Measurements from ENCODE around the gene HRCT1. TPM values are rescaled to one million over a fixed set of nuclear protein-coding genes. Genes with fewer than 3 reads are reported as not detected.
"Not testable (repeated sequence)": the region's sequence is repeated elsewhere in the genome, so short reads cannot be mapped to it uniquely, and the experiment has no call there.

Gene HRCT1
- total RNA-seq, 6 experiments from 2014 or later: 0.40 to 1.4 (median 0.98) TPM

- H3K4me3 ChIP-seq: no peak overlapping the region
- H3K27ac ChIP-seq: no peak overlapping the region
- TF ChIP-seq CTCF (IDR thresholded peaks at IDR 0.05): no peak
- TF ChIP-seq POLR2A (IDR thresholded peaks at IDR 0.05): no peak
These were observed 26.7 kb downstream of the HRCT1 start for GRCh38 chr9:35932735-35933134.

GRCh38 chr9:35933550-35934067 is 27.6 kb downstream of the HRCT1 start:
- no peak for ATAC-seq
- WGBS (ENCODE audit: insufficient coverage, low coverage, low lambda C conversion rate, missing lambda C conversion rate): 76% methylated on average over 4 of the region's 4 CpGs
- Histone ChIP-seq H3K4me3 (no peak overlapping the region), H3K36me3 (no peaks in the 10 kb centered on the region), H3K4me1 (peaks cover 0 to 7% (median 0%) of the 10 kb centered on the region in 4 donors), H3K27ac (no peak overlapping the region), H3K27me3 (no peaks in the 10 kb centered on the region), H3K9me3 (no peaks in the 10 kb centered on the region)
- no peak for DNase-seq
- intact Hi-C loops (cut with DNase I): no loop called here
- TF ChIP-seq POLR2A (IDR thresholded peaks at IDR 0.05) (no peak), CTCF (IDR thresholded peaks at IDR 0.05) (no peak)

More at GRCh38 chr9:35932735-35933134, 26.7 kb downstream of the HRCT1 start:
- no peaks in the 10 kb centered on the region for H3K27me3 ChIP-seq
- no peaks in the 10 kb centered on the region for H3K9me3 ChIP-seq
- no peak for DNase-seq
- intact Hi-C loops (cut with DNase I): no loop called here
- no peak for ATAC-seq
- WGBS (ENCODE audit: insufficient coverage, low coverage, low lambda C conversion rate, missing lambda C conversion rate): 82% methylated on average over 3 of the region's 3 CpGs
- peaks cover 0 to 7% (median 0%) of the 10 kb centered on the region in 4 donors for H3K4me1 ChIP-seq
- H3K36me3 ChIP-seq: no peaks in the 10 kb centered on the region

- H3K36me3 ChIP-seq; H3K4me3 ChIP-seq; H3K4me1 ChIP-seq; H3K9me3 ChIP-seq; DNase-seq; H3K27me3 ChIP-seq; H3K27ac ChIP-seq; ATAC-seq; intact Hi-C loops (cut with DNase I): not testable (repeated sequence)
- 93% methylated on average over 6 of the region's 6 CpGs for WGBS (ENCODE audit: insufficient coverage, low coverage, low lambda C conversion rate, missing lambda C conversion rate)
These were observed 28.1 kb downstream of the HRCT1 start for GRCh38 chr9:35934069-35934468.

- TF ChIP-seq CTCF (IDR thresholded peaks at IDR 0.05) (no peak), POLR2A (IDR thresholded peaks at IDR 0.05) (no peak)
- 90% methylated on average over 4 of the region's 4 CpGs for WGBS (ENCODE audit: insufficient coverage, low coverage, low lambda C conversion rate, missing lambda C conversion rate)
- H3K9me3 ChIP-seq: no peaks in the 10 kb centered on the region
- intact Hi-C loops (cut with DNase I): no loop called here
- no peak for ATAC-seq
- no peaks in the 10 kb centered on the region for H3K4me1 ChIP-seq
- no peaks in the 10 kb centered on the region for H3K36me3 ChIP-seq
- no peak overlapping the region for H3K4me3 ChIP-seq
- no peak overlapping the region for H3K27ac ChIP-seq
- no peaks in the 10 kb centered on the region for H3K27me3 ChIP-seq
- no peak for DNase-seq
These were observed 29.3 kb downstream of the HRCT1 start for GRCh38 chr9:35935261-35935660.

GRCh38 chr9:35935755-35936509 is 29.9 kb downstream of the HRCT1 start:
- DNase-seq (no peak), ATAC-seq (no peak)
- 37% methylated on average over 7 of the region's 7 CpGs for WGBS (ENCODE audit: insufficient coverage, low coverage, low lambda C conversion rate, missing lambda C conversion rate)
- Histone ChIP-seq H3K27me3 (no peaks in the 10 kb centered on the region), H3K36me3 (no peaks in the 10 kb centered on the region), H3K9me3 (no peaks in the 10 kb centered on the region), H3K4me1 (peaks cover 0 to 4% (median 1%) of the 10 kb centered on the region in 4 donors), H3K4me3 (no peak overlapping the region), H3K27ac (no peak overlapping the region)
- intact Hi-C loops (cut with DNase I): no loop called here
- TF ChIP-seq POLR2A (IDR thresholded peaks at IDR 0.05) (no peak), CTCF (IDR thresholded peaks at IDR 0.05) (no peak)
